IMR-90 (cell line): ENCODE results near the gene GAS7. TPM values are rescaled to one million over a fixed set of nuclear protein-coding genes. Genes with fewer than 3 reads are reported as not detected.
"Not testable (repeated sequence)": the region's sequence is repeated elsewhere in the genome, so short reads cannot be mapped to it uniquely, and the experiment has no call there.

Source experiments
- ATAC-seq: fragments of 200-7000 bp; cut with Tn5 transposase; 2 replicates; pipeline ENCODE4 v1.9.1; 2020; ENCODE audit warnings: low read depth, mild to moderate bottlenecking, moderate library complexity
- BruUV-seq: library from RNA; stranded (reverse); fragments of 400-500 nt; replicated peaks from 2 replicates; lab custom pipeline; 2021; lab: Mats Ljungman, UMichigan
- CTCF ChIA-PET: fragments of 300-600 bp; formaldehyde crosslinking; extraction: SDS; loops from one replicate; lab custom pipeline; 2021; ENCODE audit warnings: antibody characterized with exemption; lab: Yijun Ruan, JAX
- POLR2A ChIA-PET: fragments of 300-600 bp; sonication (Branson Sonifier 250); formaldehyde crosslinking; loops from one replicate; lab custom pipeline; 2022; ENCODE audit warnings: antibody characterized with exemption; ENCODE audit not compliant: unreplicated experiment; lab: Charles Lee
- DNase-seq: peaks from one replicate; pipeline ENCODE4 v3.0.0; 2013
- H2AFZ ChIP-seq: replicated peaks from 2 replicates; pipeline ENCODE3; 2013; ENCODE audit warnings: low read length, mild to moderate bottlenecking; ENCODE audit not compliant: poor library complexity
- H2AK5ac ChIP-seq: 2 replicates; pipeline ENCODE4 v1.6.1; 2013; ENCODE audit warnings: low read depth, low read length, inconsistent platforms
- H2AK9ac ChIP-seq: replicated peaks from 2 replicates; pipeline ENCODE3; 2013; ENCODE audit warnings: mild to moderate bottlenecking, low read depth, low read length, moderate library complexity; ENCODE audit not compliant: poor library complexity
- H2BK120ac ChIP-seq: 2 replicates; pipeline ENCODE4 v1.6.1; 2013; ENCODE audit warnings: low read depth, low read length, inconsistent platforms
- H2BK15ac ChIP-seq: 3 replicates; pipeline ENCODE4 v1.6.1; 2013; ENCODE audit warnings: low read depth, low read length, inconsistent platforms
- H2BK20ac ChIP-seq: 2 replicates; pipeline ENCODE4 v1.6.1; 2013; ENCODE audit warnings: low read depth, mild to moderate bottlenecking, inconsistent platforms, low read length, moderate library complexity
- H2BK5ac ChIP-seq: 2 replicates; pipeline ENCODE4 v1.6.1; 2013; ENCODE audit warnings: mild to moderate bottlenecking, low read depth, low read length, inconsistent platforms; ENCODE audit not compliant: poor library complexity, severe bottlenecking
- H3K14ac ChIP-seq: replicated peaks from 2 replicates; pipeline ENCODE4 v1.6.1; 2013; ENCODE audit warnings: low read depth, low read length, inconsistent platforms
- H3K18ac ChIP-seq: 2 replicates; pipeline ENCODE4 v1.6.1; 2013; ENCODE audit warnings: low read depth, low read length, control low read depth
- H3K23ac ChIP-seq: 2 replicates; pipeline ENCODE4 v1.6.1; 2013; ENCODE audit warnings: low read depth, low read length, inconsistent platforms
- H3K27ac ChIP-seq: 2 replicates; pipeline ENCODE4 v1.5.1; 2013; ENCODE audit warnings: mild to moderate bottlenecking, control low read depth, low read length; ENCODE audit not compliant: insufficient read depth
- H3K27me3 ChIP-seq: 2 replicates; pipeline ENCODE4 v1.6.1; 2013; ENCODE audit warnings: low read length; ENCODE audit not compliant: control insufficient read depth, insufficient read depth
- H3K36me3 ChIP-seq: 2 replicates; pipeline ENCODE4 v1.6.1; 2013; ENCODE audit warnings: low read length, mixed read lengths; ENCODE audit not compliant: control insufficient read depth, insufficient read depth
- H3K4ac ChIP-seq: 2 replicates; pipeline ENCODE4 v1.6.1; 2013; ENCODE audit warnings: low read depth, low read length, inconsistent platforms
- H3K4me1 ChIP-seq: 2 replicates; pipeline ENCODE4 v1.6.1; 2013; ENCODE audit warnings: low read length, mixed read lengths; ENCODE audit not compliant: control insufficient read depth, insufficient read depth
- H3K4me2 ChIP-seq: 2 replicates; pipeline ENCODE4 v1.6.1; 2013; ENCODE audit warnings: low read depth, mild to moderate bottlenecking, control low read depth, low read length, moderate library complexity
- H3K4me3 ChIP-seq: 2 replicates; pipeline ENCODE4 v1.5.1; 2013; ENCODE audit warnings: low read depth, mild to moderate bottlenecking, control low read depth, low read length, moderate library complexity; ENCODE audit not compliant: insufficient read depth
- H3K56ac ChIP-seq: 2 replicates; pipeline ENCODE4 v1.6.1; 2013; ENCODE audit warnings: low read length, inconsistent platforms; ENCODE audit not compliant: insufficient read depth; ENCODE audit errors: extremely low read depth
- H3K79me1 ChIP-seq, 2 experiments: 2 replicates each; pipeline ENCODE4 v1.6.1; 2013; ENCODE audit warnings: low read length in 2 of 2, inconsistent platforms in 1 of 2, low read depth in 1 of 2
- H3K9ac ChIP-seq: 2 replicates; pipeline ENCODE4 v1.6.1; 2013; ENCODE audit warnings: low read depth, low read length, control low read depth
- H3K9me1 ChIP-seq: 2 replicates; pipeline ENCODE4 v1.6.1; 2013; ENCODE audit warnings: low read length, inconsistent platforms; ENCODE audit not compliant: insufficient read depth
- H3K9me3 ChIP-seq: 2 replicates; pipeline ENCODE4 v1.6.1; 2013; ENCODE audit warnings: low read length; ENCODE audit not compliant: control insufficient read depth, insufficient read depth
- H4K20me1 ChIP-seq: 2 replicates; pipeline ENCODE4 v1.6.1; 2013; ENCODE audit warnings: low read length, inconsistent platforms; ENCODE audit not compliant: insufficient read depth
- H4K5ac ChIP-seq: 2 replicates; pipeline ENCODE4 v1.6.1; 2013; ENCODE audit warnings: mild to moderate bottlenecking, low read depth, low read length, control low read depth
- H4K8ac ChIP-seq, 2 experiments: 2 replicates each; pipeline ENCODE4 v1.6.1; 2013; ENCODE audit warnings: low read depth in 2 of 2, low read length in 2 of 2, control low read depth in 1 of 2, inconsistent platforms in 1 of 2
- H4K91ac ChIP-seq: 2 replicates; pipeline ENCODE4 v1.6.1; 2013; ENCODE audit warnings: low read depth, low read length, inconsistent platforms; ENCODE audit not compliant: insufficient read depth
- SMC3 ChIP-seq: fragments of 150-350 bp; IDR thresholded peaks from 2 replicates; pipeline ENCODE4 v1.6.1; 2016; ENCODE audit warnings: low read depth, mild to moderate bottlenecking, antibody characterized with exemption, low read length, moderate library complexity
- WGBS, 2 experiments: methylation state at CpG; one replicate each; pipeline versions ENCODE4 v1.1.5 to v1.1.7; 2013; ENCODE audit warnings: missing lambda C conversion rate in 2 of 2; ENCODE audit not compliant: insufficient read length in 1 of 2; ENCODE audit errors: extremely low coverage in 2 of 2; 5-methylcytosine and 5-hydroxymethylcytosine counted together
- dilution Hi-C: fragments of 300-500 bp; cut with HindIII; formaldehyde crosslinking; loops from one replicate; pipeline ENCODE4 v1.14.3; 2018; ENCODE audit warnings: low sequenced_read_pairs; ENCODE audit not compliant: unreplicated experiment
- in situ Hi-C: fragments of 300-500 bp; cut with MboI; formaldehyde crosslinking; loops from 3 replicates; pipeline ENCODE4 v1.14.3; 2019; ENCODE audit warnings: low sequenced_read_pairs, inconsistent platforms, mixed read lengths
- intact Hi-C: fragments of 100-400 bp; cut with micrococcal nuclease; formaldehyde crosslinking; loops from 2 replicates; pipeline ENCODE4 v1.10.0; 2022
- polyA plus RNA-seq, 3 experiments: library from polyadenylated mRNA; depleted of rRNA; stranded (reverse); fragments of >200 nt; gene quantifications; 2 replicates each; pipeline ENCODE4 v1.2.3, GENCODE V29; 2012; ENCODE audit warnings: low replicate concordance in 1 of 3
- total RNA-seq: library from RNA; depleted of rRNA; stranded (reverse); fragments of >200 nt; gene quantifications from 2 replicates; pipeline ENCODE4 v1.2.3, GENCODE V29; 2012

The GAS7 gene
- total and polyA plus RNA-seq, 2 of the 4 experiments (the other 2 are of a cell fraction): 4.6 to 5.0 TPM

- TF ChIP-seq SMC3: no peak
Measured at GRCh38 chr17:10058921-10059683, 139.3 kb downstream of the GAS7 start (continued).

- H3K36me3 ChIP-seq, H2BK5ac ChIP-seq, BruUV-seq, ATAC-seq, H2BK120ac ChIP-seq, H3K14ac ChIP-seq, H3K9me1 ChIP-seq, H2BK20ac ChIP-seq, H4K8ac ChIP-seq, H3K4me2 ChIP-seq, CTCF ChIA-PET, POLR2A ChIA-PET, H3K27ac ChIP-seq, H2BK15ac ChIP-seq, dilution Hi-C loops, H3K23ac ChIP-seq, H4K20me1 ChIP-seq, H3K56ac ChIP-seq, H3K27me3 ChIP-seq, H3K18ac ChIP-seq, H3K4me3 ChIP-seq, H4K5ac ChIP-seq, H3K9me3 ChIP-seq, H3K9ac ChIP-seq, DNase-seq, H2AK9ac ChIP-seq, H4K91ac ChIP-seq, intact Hi-C loops, H3K4ac ChIP-seq, H2AK5ac ChIP-seq, H2AFZ ChIP-seq, H3K4me1 ChIP-seq, H3K79me1 ChIP-seq, in situ Hi-C loops: not testable (repeated sequence)
- WGBS, 2 experiments: no CpG with 5 or more reads among the region's 25 CpGs
Measured at GRCh38 chr17:10057466-10057865, 140.9 kb downstream of the GAS7 start.
